GM12878 (cell line): ENCODE results near the gene PCBP1. TPM values are rescaled to one million over a fixed set of nuclear protein-coding genes. Genes with fewer than 3 reads are reported as not detected.

Experiments
- CUX1 ChIP-seq: IDR thresholded peaks from 2 replicates; pipeline ENCODE4 v1.6.1; 2012; ENCODE audit warnings: improper control_type of control experiment, low read depth, low read length; ENCODE audit not compliant: insufficient replicate concordance
- MYB ChIP-seq: fragments of 150-350 bp; IDR thresholded peaks from 2 replicates; pipeline ENCODE4 v1.6.1; 2014; ENCODE audit warnings: mild to moderate bottlenecking, low read depth, low read length, borderline replicate concordance
- SREBF1 ChIP-seq: IDR thresholded peaks from 2 replicates; pipeline ENCODE4 v1.6.1; 2012; ENCODE audit warnings: mild to moderate bottlenecking, low read length
- polyA plus RNA-seq, 11 experiments: library from polyadenylated mRNA; depleted of rRNA in 4 of 11; unstranded in 6 of 11; stranded (reverse) in 5 of 11; fragments of >200 nt; fragmentation: Nextera tagmentation in 4 of 11; fragmentation: Illumina TruSeq in 1 of 11; extraction: Ambion mirVana in 4 of 11; extraction: Trizol in 1 of 11; gene quantifications; 1 replicate in 1 of 11; 2 replicates in 10 of 11; pipeline versions ENCODE4 v1.2.1 to v1.2.3, GENCODE V29; 2011 to 2016; ENCODE audit warnings: inconsistent platforms in 2 of 11, missing spikeins in 2 of 11, low read depth in 1 of 11
- total RNA-seq, 4 experiments: library from RNA; depleted of rRNA in 3 of 4; stranded (reverse); fragments of >200 nt in 3 of 4; fragmentation: Illumina TruSeq in 1 of 4; extraction: Trizol in 1 of 4; gene quantifications; 2 replicates each; pipeline versions ENCODE4 v1.2.1 to v1.2.3, GENCODE V29; 2013 to 2021
- TF ChIP-seq, protein P1 (sequence below): fragments of 150-350 bp; IDR thresholded peaks from 2 replicates; pipeline ENCODE4 v1.6.1; 2016; ENCODE audit warnings: low read depth, low read length

PCBP1 gene
- total and polyA plus RNA-seq, 10 of the 15 experiments (the other 5 are each of a cell fraction or from before 2014, with no cell fraction given), result 24.4 to 494 (median 130) TPM

DNA sequence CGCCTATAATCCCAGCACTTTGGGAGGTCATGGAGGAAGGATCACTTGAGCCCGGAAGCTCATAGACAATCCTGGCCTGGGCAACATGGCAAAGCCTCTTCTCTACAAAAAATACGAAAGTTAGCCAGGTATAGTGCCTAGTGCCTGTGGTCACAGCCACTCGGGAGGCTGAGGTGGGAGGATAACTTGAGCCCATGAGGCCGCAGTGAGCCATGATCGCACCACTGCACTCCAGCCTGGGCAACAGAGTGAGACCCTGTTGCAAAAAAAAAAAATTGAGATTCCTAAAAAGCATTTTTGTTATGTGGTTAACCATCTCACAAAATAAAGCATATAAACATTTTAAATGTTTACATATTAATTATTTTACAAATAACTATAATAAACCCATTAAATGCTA lies 13.9 kb downstream of the PCBP1 start (continued):
- TF ChIP-seq, protein P1, sequence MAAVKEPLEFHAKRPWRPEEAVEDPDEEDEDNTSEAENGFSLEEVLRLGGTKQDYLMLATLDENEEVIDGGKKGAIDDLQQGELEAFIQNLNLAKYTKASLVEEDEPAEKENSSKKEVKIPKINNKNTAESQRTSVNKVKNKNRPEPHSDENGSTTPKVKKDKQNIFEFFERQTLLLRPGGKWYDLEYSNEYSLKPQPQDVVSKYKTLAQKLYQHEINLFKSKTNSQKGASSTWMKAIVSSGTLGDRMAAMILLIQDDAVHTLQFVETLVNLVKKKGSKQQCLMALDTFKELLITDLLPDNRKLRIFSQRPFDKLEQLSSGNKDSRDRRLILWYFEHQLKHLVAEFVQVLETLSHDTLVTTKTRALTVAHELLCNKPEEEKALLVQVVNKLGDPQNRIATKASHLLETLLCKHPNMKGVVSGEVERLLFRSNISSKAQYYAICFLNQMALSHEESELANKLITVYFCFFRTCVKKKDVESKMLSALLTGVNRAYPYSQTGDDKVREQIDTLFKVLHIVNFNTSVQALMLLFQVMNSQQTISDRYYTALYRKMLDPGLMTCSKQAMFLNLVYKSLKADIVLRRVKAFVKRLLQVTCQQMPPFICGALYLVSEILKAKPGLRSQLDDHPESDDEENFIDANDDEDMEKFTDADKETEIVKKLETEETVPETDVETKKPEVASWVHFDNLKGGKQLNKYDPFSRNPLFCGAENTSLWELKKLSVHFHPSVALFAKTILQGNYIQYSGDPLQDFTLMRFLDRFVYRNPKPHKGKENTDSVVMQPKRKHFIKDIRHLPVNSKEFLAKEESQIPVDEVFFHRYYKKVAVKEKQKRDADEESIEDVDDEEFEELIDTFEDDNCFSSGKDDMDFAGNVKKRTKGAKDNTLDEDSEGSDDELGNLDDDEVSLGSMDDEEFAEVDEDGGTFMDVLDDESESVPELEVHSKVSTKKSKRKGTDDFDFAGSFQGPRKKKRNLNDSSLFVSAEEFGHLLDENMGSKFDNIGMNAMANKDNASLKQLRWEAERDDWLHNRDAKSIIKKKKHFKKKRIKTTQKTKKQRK, result no peak
- TF ChIP-seq SREBF1 (no peak), MYB (no peak), CUX1 (no peak)
